Measurements from ENCODE around the gene TCF4. TPM values are rescaled to one million over a fixed set of nuclear protein-coding genes. Genes with fewer than 3 reads are reported as not detected.
A peak's percentile ranks its signal among the peaks of the same experiment; 100 is the strongest.
"Not testable (repeated sequence)": the region's sequence is repeated elsewhere in the genome, so short reads cannot be mapped to it uniquely, and the experiment has no call there.

Gene TCF4
- total RNA-seq, 8 experiments from 2014 or later: 21.1 to 102 (median 47.2) TPM

DNA sequence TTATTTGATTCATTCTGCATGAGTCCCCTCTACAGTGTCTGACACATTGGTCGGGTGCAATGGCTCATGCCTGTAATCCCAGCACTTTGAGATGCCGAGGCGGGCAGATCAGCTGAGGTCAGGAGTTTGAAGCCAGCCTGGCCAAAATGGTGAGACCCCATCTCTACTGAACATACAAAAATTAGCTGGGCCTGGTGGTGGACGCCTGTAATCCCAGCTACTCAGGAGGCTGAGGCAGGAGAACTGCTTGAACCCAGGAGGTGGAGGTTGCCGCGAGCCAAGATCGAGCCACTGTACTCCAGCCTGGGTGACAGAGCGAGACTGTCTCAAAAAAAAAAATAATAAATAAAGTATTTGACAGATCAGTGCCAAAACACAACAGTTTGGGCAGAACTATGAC is 118.9 kb downstream of the TCF4 start:
- H3K27ac ChIP-seq; H3K4me3 ChIP-seq; ATAC-seq (replicated peaks in 6 of 8); in situ Hi-C loops (cut with MboI; ENCODE audit: low pct_unique_long_range_greater_than_20kb in 2 of 9, low sequenced_read_pairs in 9 of 9, unreplicated experiment in 9 of 9): not testable (repeated sequence)
- 80 to 100% (median 98%) methylated on average over 1 to 8 of the region's 8 CpGs; no CpG with 5 or more reads in 3 of the 10 experiments for WGBS, 10 experiments
- peaks cover 0 to 16% of the 10 kb centered on the region in 2 donors for H3K4me1 ChIP-seq (replicated peaks in 1 of 2)

GRCh38 chr18:55466789-55467188 is 121.2 kb downstream of the TCF4 start:
- WGBS, 10 experiments: 42 to 90% (median 71%) methylated on average over 2 to 4 of the region's 4 CpGs
- no peak for ATAC-seq (replicated peaks in 6 of 8)
- no peak overlapping the region for H3K27ac ChIP-seq
- peaks cover 0 to 11% of the 10 kb centered on the region in 2 donors for H3K4me1 ChIP-seq (replicated peaks in 1 of 2)
- no peak overlapping the region for H3K4me3 ChIP-seq
- in situ Hi-C loops (cut with MboI; ENCODE audit: low pct_unique_long_range_greater_than_20kb in 2 of 9, low sequenced_read_pairs in 9 of 9, unreplicated experiment in 9 of 9): no loop called here

DNA sequence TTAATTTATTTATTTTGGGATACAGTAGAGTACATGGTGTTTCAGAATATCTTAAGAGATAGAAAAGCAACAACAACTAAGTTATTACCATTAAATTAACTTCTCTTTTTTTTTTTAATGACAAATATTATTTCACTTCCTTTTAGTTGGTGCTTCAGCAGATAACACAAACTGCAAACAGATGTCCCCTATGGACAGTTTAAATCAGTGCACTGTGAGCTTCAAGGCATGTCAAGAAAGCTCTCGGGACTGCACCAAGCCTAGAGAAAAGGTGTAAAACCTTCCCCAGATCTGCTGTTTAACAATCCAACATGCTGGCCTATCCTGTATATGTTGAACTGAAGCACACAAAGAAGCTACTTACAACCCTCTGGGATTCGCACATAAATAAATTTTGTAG is 122.7 kb downstream of the TCF4 start:
- Histone ChIP-seq H3K4me1 (replicated peaks in 1 of 2) (peaks cover 0 to 6% of the 10 kb centered on the region in 2 donors), H3K27ac (no peak overlapping the region), H3K4me3 (no peak overlapping the region)
- WGBS, 10 experiments: 40 to 100% (median 94%) methylated on average over 1 to 2 of the region's 2 CpGs; no CpG with 5 or more reads in 1 of the 10 experiments
- in situ Hi-C loops (cut with MboI; ENCODE audit: low pct_unique_long_range_greater_than_20kb in 2 of 9, low sequenced_read_pairs in 9 of 9, unreplicated experiment in 9 of 9): no loop called here
- no peak for ATAC-seq (replicated peaks in 6 of 8)

GRCh38 chr18:55464581-55464980 is 123.4 kb downstream of the TCF4 start:
- peaks cover 3 to 11% of the 10 kb centered on the region in 2 donors for H3K4me1 ChIP-seq (replicated peaks in 1 of 2)
- H3K4me3 ChIP-seq: no peak overlapping the region
- no peak for ATAC-seq (replicated peaks in 6 of 8)
- in situ Hi-C loops (cut with MboI; ENCODE audit: low pct_unique_long_range_greater_than_20kb in 2 of 9, low sequenced_read_pairs in 9 of 9, unreplicated experiment in 9 of 9): no loop called here
- WGBS, 10 experiments: 79 to 100% (median 97%) methylated on average over 3 to 4 of the region's 4 CpGs; no CpG with 5 or more reads in 2 of the 10 experiments
- H3K27ac ChIP-seq: no peak overlapping the region

- no peak overlapping the region for H3K4me3 ChIP-seq
- peak in 2 of 8 experiments; percentile 30 to 33 for ATAC-seq (replicated peaks in 6 of 8)
- H3K27ac ChIP-seq: no peak overlapping the region
- in situ Hi-C loops (cut with MboI; ENCODE audit: low pct_unique_long_range_greater_than_20kb in 2 of 9, low sequenced_read_pairs in 9 of 9, unreplicated experiment in 9 of 9): no loop called here
- H3K4me1 ChIP-seq (replicated peaks in 1 of 2): peaks cover 12 to 30% of the 10 kb centered on the region in 2 donors
- WGBS, 10 experiments: 33 to 100% (median 80%) methylated on average over 1 of the region's 1 CpG; no CpG with 5 or more reads in 3 of the 10 experiments
Observed at GRCh38 chr18:55462652-55463051, 125.3 kb downstream of the TCF4 start.

- H3K4me3 ChIP-seq: no peak overlapping the region
- 40 to 100% (median 90%) methylated on average over 1 to 4 of the region's 4 CpGs for WGBS, 10 experiments
- H3K4me1 ChIP-seq (replicated peaks in 1 of 2): peaks cover 12 to 31% of the 10 kb centered on the region in 2 donors
- in situ Hi-C loops (cut with MboI; ENCODE audit: low pct_unique_long_range_greater_than_20kb in 2 of 9, low sequenced_read_pairs in 9 of 9, unreplicated experiment in 9 of 9): no loop called here
- ATAC-seq (replicated peaks in 6 of 8): no peak
- no peak overlapping the region for H3K27ac ChIP-seq
Observed at GRCh38 chr18:55461848-55462247, 126.1 kb downstream of the TCF4 start.

DNA sequence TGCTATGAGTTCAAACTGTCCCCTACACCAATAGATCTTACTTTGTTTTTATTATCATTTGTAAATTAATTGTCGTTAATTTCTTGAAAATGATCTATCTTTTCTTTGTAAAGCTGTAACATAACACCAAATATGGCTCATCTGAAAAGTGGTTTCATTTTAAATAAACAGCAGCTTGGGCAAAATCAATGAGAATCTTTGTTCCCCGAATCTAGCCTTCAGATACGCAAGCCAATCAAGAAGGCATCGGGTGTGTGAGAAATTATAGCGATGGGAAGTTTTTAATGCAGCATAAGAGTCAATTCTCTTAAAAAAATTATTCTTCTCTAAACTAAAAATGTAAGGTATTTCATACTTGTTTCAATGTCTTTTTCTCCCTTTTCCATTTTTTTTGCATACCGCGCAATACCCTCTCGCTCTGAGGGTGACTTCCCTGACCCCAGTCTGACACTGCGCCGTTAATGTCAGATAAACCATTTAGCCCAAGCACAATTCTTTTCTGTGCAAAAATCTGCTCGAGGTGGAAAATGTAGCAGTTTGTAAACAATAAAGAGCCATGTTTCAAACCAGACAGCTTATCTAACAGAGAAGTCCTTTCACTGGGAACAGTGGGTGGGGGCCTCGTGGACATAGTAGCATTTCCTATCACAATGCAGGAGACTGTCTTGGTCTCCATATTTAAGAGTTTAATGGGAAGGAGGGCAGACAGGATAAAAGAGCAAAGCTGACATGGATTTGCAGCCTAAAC is 129.4 kb downstream of the TCF4 start:
- Histone ChIP-seq H3K4me1 (replicated peaks in 1 of 2) (peaks cover 16 to 42% of the 10 kb centered on the region in 2 donors), H3K4me3 (peak overlapping the region in 4 of 5 donors; percentile 5 to 21 (median 14)), H3K27ac (peak overlapping the region; percentile 5 to 38)
- in situ Hi-C loops (cut with MboI; ENCODE audit: low pct_unique_long_range_greater_than_20kb in 2 of 9, low sequenced_read_pairs in 9 of 9, unreplicated experiment in 9 of 9): no loop called here
- WGBS, 10 experiments: 9 to 86% (median 52%) methylated on average over 3 to 12 of the region's 12 CpGs
- ATAC-seq (replicated peaks in 6 of 8): peak in 5 of 8 experiments; percentile 90 to 96 (median 91)

DNA sequence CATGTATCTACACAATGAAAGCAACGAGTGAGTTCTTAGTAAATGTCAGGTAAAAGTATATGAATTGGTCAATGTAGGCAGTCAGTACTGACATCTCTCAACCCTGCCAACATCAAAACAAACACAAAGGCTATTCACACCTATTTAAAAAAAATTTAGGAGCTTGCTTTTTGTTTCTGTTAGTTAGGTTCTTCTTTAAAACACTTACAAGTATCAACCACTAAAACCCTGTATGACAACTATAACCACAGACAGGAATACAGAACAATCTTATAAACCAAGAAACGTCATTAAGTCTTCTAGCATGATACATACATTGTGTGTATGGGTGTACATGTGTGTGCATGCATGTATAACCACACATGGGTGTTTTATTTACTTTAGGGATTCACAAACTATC is 131.0 kb downstream of the TCF4 start:
- WGBS, 10 experiments: 43 to 100% (median 89%) methylated on average over 1 to 2 of the region's 2 CpGs; no CpG with 5 or more reads in 4 of the 10 experiments
- ATAC-seq (replicated peaks in 6 of 8): no peak
- in situ Hi-C loops (cut with MboI; ENCODE audit: low pct_unique_long_range_greater_than_20kb in 2 of 9, low sequenced_read_pairs in 9 of 9, unreplicated experiment in 9 of 9): no loop called here
- no peak overlapping the region for H3K4me3 ChIP-seq
- H3K4me1 ChIP-seq (replicated peaks in 1 of 2): peaks cover 22 to 44% of the 10 kb centered on the region in 2 donors
- H3K27ac ChIP-seq: no peak overlapping the region

DNA sequence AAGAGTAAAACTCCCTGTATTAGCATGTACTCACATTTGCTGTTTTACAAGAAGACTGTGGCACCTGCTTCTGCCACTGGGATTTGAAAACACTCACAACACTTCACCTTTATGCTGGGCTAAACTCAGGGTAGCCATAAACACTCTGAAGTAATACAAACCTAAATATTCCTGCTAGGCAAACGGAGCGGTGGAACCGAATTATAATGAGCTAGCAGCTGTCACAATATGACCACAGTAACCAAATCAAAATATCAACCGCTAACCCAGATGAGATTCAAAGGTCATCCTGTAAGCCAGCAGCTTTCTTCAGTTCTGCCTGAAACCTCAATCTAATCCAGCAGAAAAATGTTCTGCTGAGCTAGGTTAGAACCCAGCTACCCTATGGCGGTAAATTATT is 132.1 kb downstream of the TCF4 start:
- Histone ChIP-seq H3K27ac (no peak overlapping the region), H3K4me3 (no peak overlapping the region), H3K4me1 (replicated peaks in 1 of 2) (peaks cover 22 to 44% of the 10 kb centered on the region in 2 donors)
- ATAC-seq (replicated peaks in 6 of 8): no peak
- in situ Hi-C loops (cut with MboI; ENCODE audit: low pct_unique_long_range_greater_than_20kb in 2 of 9, low sequenced_read_pairs in 9 of 9, unreplicated experiment in 9 of 9): no loop called here
- 71 to 100% (median 87%) methylated on average over 1 to 5 of the region's 5 CpGs; no CpG with 5 or more reads in 1 of the 10 experiments for WGBS, 10 experiments

DNA sequence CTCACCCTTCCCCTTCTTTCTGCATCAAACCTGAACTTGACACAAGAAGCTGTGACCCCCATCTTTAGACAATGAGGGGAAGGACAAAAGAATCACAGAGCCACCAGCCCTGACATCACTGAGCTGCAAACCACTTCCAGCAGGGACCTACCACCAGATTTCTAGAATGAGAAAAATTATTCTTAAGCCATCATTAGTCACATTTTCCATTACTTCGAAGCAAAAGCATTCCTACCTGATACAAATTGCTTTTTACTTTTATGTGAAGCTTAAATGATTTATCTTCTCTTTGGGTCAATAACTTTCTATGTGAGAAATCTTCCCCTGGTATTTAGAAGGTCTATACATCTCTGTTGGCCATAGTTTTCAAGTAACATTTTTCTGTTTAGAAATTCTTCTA is 134.8 kb downstream of the TCF4 start:
- WGBS, 10 experiments: 33 to 85% (median 75%) methylated on average over 1 of the region's 1 CpG; no CpG with 5 or more reads in 2 of the 10 experiments
- in situ Hi-C loops (cut with MboI; ENCODE audit: low pct_unique_long_range_greater_than_20kb in 2 of 9, low sequenced_read_pairs in 9 of 9, unreplicated experiment in 9 of 9): no loop called here
- Histone ChIP-seq H3K4me3 (no peak overlapping the region), H3K4me1 (replicated peaks in 1 of 2) (peaks cover 15 to 29% of the 10 kb centered on the region in 2 donors), H3K27ac (no peak overlapping the region)
- no peak for ATAC-seq (replicated peaks in 6 of 8)

GRCh38 chr18:55452123-55452611 is 135.8 kb downstream of the TCF4 start:
- WGBS, 10 experiments: 38 to 100% (median 90%) methylated on average over 1 of the region's 1 CpG; no CpG with 5 or more reads in 5 of the 10 experiments
- H3K27ac ChIP-seq: no peak overlapping the region
- peak in 1 of 8 experiments; percentile 87 for ATAC-seq (replicated peaks in 6 of 8)

GRCh38 chr18:55449412-55450140 is 138.4 kb downstream of the TCF4 start:
- H3K27ac ChIP-seq: no peak overlapping the region
- 60 to 100% (median 89%) methylated on average over 2 to 8 of the region's 8 CpGs for WGBS, 10 experiments
- ATAC-seq (replicated peaks in 6 of 8): no peak
- H3K4me1 ChIP-seq (replicated peaks in 1 of 2): peaks cover 9 to 10% of the 10 kb centered on the region in 2 donors
- H3K4me3 ChIP-seq: no peak overlapping the region
- in situ Hi-C loops (cut with MboI; ENCODE audit: low pct_unique_long_range_greater_than_20kb in 2 of 9, low sequenced_read_pairs in 9 of 9, unreplicated experiment in 9 of 9): no loop called here

More at GRCh38 chr18:55452123-55452611, 135.8 kb downstream of the TCF4 start:
- in situ Hi-C loops (cut with MboI; ENCODE audit: low pct_unique_long_range_greater_than_20kb in 2 of 9, low sequenced_read_pairs in 9 of 9, unreplicated experiment in 9 of 9): no loop called here
- Histone ChIP-seq H3K4me1 (replicated peaks in 1 of 2) (peaks cover 13 to 23% of the 10 kb centered on the region in 2 donors), H3K4me3 (no peak overlapping the region)

- H3K4me1 ChIP-seq (replicated peaks in 1 of 2): peaks cover 9% of the 10 kb centered on the region in 2 donors
- WGBS, 10 experiments: 69 to 100% (median 86%) methylated on average over 2 to 4 of the region's 4 CpGs; no CpG with 5 or more reads in 2 of the 10 experiments
- ATAC-seq (replicated peaks in 6 of 8): no peak
- in situ Hi-C loops (cut with MboI; ENCODE audit: low pct_unique_long_range_greater_than_20kb in 2 of 9, low sequenced_read_pairs in 9 of 9, unreplicated experiment in 9 of 9): no loop called here
- H3K4me3 ChIP-seq: no peak overlapping the region
- H3K27ac ChIP-seq: no peak overlapping the region
Observed at GRCh38 chr18:55448420-55448819, 139.6 kb downstream of the TCF4 start.
